Glutamatergic neuron (in vitro differentiated cells): ENCODE measurements around the gene CASTOR1. TPM values are rescaled to one million over a fixed set of nuclear protein-coding genes. Genes with fewer than 3 reads are reported as not detected.

Source experiments
- DNase-seq: peaks from one replicate; pipeline ENCODE4 v3.0.0; 2022
- H3K27ac Mint-ChIP-seq: one replicate; pipeline ENCODE4 v1.8.0; 2020; ENCODE audit warnings: mild to moderate bottlenecking, mixed read lengths, inconsistent platforms; ENCODE audit not compliant: unreplicated experiment
- H3K27me3 Mint-ChIP-seq: one replicate; pipeline ENCODE4 v1.8.0; 2020; ENCODE audit warnings: mild to moderate bottlenecking, moderate library complexity, mixed read lengths, inconsistent platforms; ENCODE audit not compliant: unreplicated experiment
- H3K36me3 Mint-ChIP-seq: one replicate; pipeline ENCODE4 v1.8.0; 2020; ENCODE audit warnings: mild to moderate bottlenecking, mixed read lengths, inconsistent platforms; ENCODE audit not compliant: unreplicated experiment
- H3K4me1 Mint-ChIP-seq: one replicate; pipeline ENCODE4 v1.8.0; 2020; ENCODE audit warnings: mild to moderate bottlenecking, low read depth, mixed read lengths, inconsistent platforms; ENCODE audit not compliant: unreplicated experiment
- H3K4me3 Mint-ChIP-seq: one replicate; pipeline ENCODE4 v1.8.0; 2020; ENCODE audit warnings: mild to moderate bottlenecking, mixed read lengths, inconsistent platforms; ENCODE audit not compliant: unreplicated experiment
- H3K9me3 Mint-ChIP-seq: one replicate; pipeline ENCODE4 v1.8.0; 2020; ENCODE audit warnings: mild to moderate bottlenecking, moderate library complexity, mixed read lengths, inconsistent platforms; ENCODE audit not compliant: unreplicated experiment
- total RNA-seq: library from RNA; stranded (reverse); fragmentation: NEBNext Ultra II Directional; extraction: Animal tissue kit (Norgen Biotek cat#: 25700); gene quantifications from one replicate; pipeline ENCODE4 v1.2.1, GENCODE V29; 2021; ENCODE audit not compliant: unreplicated experiment
- TF ChIP-seq, protein P1 (sequence below): fragments of 200-600 bp; sonication (generic); IDR thresholded peaks from one replicate; pipeline ENCODE4 v1.5.0; 2021; ENCODE audit not compliant: partially characterized antibody, unreplicated experiment

CASTOR1 gene
- total RNA-seq, 1 donor from 2014 or later = 4.5 TPM

DNA sequence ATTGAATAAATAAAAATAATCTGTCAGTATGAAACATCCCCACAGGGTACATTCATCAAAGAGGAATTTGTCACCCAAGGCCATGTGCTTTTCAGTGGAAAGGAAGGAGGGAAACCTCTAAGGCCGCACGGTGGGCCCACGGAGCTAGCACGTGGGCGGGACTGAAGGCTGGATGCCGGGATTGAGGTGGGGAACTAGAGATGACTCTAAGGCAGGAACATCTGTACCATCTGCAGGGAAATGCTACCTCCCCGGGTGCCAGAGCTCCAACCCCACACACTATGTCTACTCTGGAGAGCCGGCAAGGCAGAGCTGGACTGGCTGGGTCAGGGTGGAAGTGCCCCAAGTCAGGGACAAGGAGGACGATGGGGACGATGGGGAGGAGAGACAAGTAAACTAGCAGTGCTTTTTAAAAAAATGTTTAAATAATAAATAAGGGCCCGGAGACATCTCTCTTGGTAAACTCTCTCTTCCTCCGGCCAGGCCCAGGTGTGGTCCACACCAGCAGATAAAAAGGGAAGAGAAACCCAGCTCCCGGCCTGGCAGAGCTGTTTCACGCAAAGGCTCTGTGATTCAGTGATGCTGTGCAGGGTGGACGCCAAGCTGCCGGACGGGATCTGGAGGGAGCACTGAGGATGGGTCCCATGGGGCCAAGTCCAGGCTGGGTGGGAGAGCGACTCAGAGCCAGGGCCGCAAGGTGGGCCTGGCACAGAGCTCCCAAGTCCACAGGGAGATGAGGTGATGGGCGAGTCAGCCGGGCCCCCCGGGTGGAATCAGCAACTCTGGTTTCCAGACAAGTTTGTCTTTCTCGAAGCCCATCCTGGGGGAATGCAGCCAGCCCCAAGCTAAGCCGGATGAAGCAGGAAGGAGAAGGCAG is 48.5 kb downstream of the CASTOR1 start:
- H3K4me1 Mint-ChIP-seq = peaks cover 6% of the 10 kb centered on the region
- H3K9me3 Mint-ChIP-seq = no peaks in the 10 kb centered on the region
- peaks cover 8% of the 10 kb centered on the region for H3K27me3 Mint-ChIP-seq
- TF ChIP-seq, protein P1, sequence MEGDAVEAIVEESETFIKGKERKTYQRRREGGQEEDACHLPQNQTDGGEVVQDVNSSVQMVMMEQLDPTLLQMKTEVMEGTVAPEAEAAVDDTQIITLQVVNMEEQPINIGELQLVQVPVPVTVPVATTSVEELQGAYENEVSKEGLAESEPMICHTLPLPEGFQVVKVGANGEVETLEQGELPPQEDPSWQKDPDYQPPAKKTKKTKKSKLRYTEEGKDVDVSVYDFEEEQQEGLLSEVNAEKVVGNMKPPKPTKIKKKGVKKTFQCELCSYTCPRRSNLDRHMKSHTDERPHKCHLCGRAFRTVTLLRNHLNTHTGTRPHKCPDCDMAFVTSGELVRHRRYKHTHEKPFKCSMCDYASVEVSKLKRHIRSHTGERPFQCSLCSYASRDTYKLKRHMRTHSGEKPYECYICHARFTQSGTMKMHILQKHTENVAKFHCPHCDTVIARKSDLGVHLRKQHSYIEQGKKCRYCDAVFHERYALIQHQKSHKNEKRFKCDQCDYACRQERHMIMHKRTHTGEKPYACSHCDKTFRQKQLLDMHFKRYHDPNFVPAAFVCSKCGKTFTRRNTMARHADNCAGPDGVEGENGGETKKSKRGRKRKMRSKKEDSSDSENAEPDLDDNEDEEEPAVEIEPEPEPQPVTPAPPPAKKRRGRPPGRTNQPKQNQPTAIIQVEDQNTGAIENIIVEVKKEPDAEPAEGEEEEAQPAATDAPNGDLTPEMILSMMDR = no peak
- H3K27ac Mint-ChIP-seq = no peak overlapping the region
- no peak for DNase-seq
- no peaks in the 10 kb centered on the region for H3K36me3 Mint-ChIP-seq
- no peak overlapping the region for H3K4me3 Mint-ChIP-seq

DNA sequence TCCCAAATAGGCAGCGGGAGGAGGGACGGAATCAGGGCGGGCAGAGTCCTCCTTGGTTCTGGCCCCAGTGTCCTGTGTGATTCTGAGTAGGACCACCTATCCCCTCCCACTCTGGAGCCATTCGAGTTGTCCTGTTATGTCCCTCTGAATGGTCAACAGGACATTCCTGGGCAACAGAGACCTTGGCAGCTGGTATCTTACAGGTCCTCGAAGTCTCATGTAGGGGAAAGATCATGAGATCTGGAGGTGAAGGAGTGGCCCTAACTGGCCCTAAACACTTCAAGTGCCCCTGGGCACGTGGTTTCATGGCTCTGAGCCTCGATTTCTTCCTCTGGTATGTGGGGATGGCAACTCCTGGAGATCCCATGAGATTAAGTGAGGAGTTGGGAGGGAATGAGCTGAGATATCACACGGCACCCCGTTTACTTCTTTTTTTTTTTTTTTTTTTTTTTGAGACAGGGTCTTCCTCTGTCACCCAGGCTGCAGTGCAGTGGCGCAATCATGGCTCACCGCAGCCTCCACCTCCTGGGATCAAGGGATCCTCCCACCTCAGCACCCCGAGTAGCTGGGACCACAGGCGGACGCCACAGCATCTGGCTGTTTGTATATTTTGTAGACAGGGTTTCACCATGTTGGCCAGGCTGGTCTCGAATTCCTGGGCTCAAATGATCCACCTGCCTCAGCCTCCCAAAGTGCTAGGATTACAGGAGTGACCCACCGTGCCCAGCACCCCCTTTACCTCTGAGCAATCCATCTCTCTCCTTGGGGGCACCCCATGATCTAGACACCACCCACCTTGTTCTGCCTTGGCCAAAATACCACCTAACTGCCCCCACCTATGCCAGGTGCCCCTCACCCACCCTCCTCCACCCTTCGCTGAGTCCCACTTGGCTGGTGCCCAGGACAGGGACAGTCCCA is 49.6 kb downstream of the CASTOR1 start:
- DNase-seq = no peak
- H3K4me3 Mint-ChIP-seq = no peak overlapping the region
- H3K27ac Mint-ChIP-seq = no peak overlapping the region
- no peaks in the 10 kb centered on the region for H3K9me3 Mint-ChIP-seq
- TF ChIP-seq, protein P1 = no peak
- peaks cover 5% of the 10 kb centered on the region for H3K27me3 Mint-ChIP-seq
- peaks cover 15% of the 10 kb centered on the region for H3K4me1 Mint-ChIP-seq
- H3K36me3 Mint-ChIP-seq = no peaks in the 10 kb centered on the region

DNA sequence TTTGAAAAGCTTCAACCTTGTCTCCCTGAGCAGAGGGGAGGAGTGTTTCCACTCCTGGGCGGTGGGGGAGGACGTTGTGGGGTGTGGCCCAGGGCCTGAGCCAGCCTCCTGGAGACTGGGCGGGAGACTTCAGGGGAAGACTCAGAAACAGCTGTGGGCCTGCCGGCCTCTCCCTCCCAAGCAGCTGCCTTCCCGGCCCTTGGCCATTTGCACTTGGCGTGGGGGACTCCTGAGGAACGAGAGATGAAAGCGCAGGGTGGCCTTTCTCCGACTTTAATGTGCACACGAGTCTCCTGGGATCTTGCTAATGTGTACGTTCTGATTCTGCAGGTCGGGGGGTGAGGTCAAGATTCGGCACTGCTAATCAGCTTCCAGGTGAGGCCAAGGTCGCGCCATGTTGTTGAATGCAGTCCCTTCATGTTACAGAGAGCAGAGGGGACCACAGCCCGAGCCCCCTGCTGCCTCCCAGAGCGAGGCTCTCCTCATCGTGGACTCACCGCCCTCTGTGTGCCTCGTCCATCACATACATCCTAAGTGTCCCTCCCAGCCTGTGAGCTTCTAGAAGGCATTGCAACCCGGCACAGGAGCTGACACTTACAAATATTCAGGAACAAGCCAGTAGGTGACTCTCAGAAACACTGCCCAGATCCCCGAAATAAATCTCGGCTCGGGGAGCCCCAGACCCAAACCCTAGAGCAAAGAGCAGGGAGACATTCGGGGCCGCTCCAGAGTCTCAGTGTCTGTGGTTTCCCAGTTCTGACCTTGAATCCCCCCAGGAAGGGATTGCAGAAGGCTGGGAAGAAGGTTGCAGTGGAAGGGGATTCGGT is 50.4 kb downstream of the CASTOR1 start:
- Mint-ChIP-seq H3K9me3 (no peaks in the 10 kb centered on the region), H3K27me3 (peaks cover 5% of the 10 kb centered on the region), H3K4me3 (no peak overlapping the region), H3K4me1 (peaks cover 18% of the 10 kb centered on the region), H3K27ac (peak overlapping the region; percentile 39), H3K36me3 (no peaks in the 10 kb centered on the region)
- DNase-seq = no peak
- TF ChIP-seq, protein P1 = no peak

DNA sequence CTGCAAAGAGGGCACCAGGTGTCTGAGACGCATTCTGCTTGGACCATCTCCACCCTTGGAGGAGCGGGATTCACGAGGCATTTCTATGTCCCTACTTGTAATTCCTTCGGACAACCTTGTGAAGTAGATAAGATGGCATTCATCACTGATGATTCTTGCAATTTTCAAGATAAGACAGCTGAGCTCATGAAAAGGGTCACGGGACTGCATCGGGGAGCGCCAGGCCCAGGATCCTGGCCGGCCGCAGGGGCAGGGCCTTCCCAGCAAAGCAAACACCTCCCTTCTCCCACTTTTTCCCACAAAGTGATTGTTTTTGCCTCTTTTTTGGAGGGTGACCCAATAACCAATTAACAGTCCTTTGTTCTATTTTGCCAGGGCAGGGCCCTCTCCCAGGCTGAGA is 51.2 kb downstream of the CASTOR1 start:
- no peak for DNase-seq
- H3K4me3 Mint-ChIP-seq = no peak overlapping the region
- H3K27ac Mint-ChIP-seq = no peak overlapping the region
- no peaks in the 10 kb centered on the region for H3K9me3 Mint-ChIP-seq
- H3K27me3 Mint-ChIP-seq = peaks cover 5% of the 10 kb centered on the region
- peaks cover 18% of the 10 kb centered on the region for H3K4me1 Mint-ChIP-seq
- H3K36me3 Mint-ChIP-seq = no peaks in the 10 kb centered on the region
- TF ChIP-seq, protein P1 = no peak
